CD4-positive, alpha-beta T cell (primary cell): Measurements from ENCODE around the gene WT1. TPM values are rescaled to one million over a fixed set of nuclear protein-coding genes. Genes with fewer than 3 reads are reported as not detected.
A peak's percentile ranks its signal among the peaks of the same experiment; 100 is the strongest.

Source experiments
- ATAC-seq: fragments of 200-7000 bp; cut with Tn5 transposase; one replicate; pipeline ENCODE4 v1.10.0; 2022; ENCODE audit warnings: mild to moderate bottlenecking; ENCODE audit not compliant: poor library complexity
- CTCF ChIA-PET: fragments of 350-600 bp; sonication (Branson Sonifier 250); formaldehyde crosslinking; loops from one replicate; lab custom pipeline; 2021; ENCODE audit warnings: antibody characterized with exemption, inconsistent platforms; lab: Charles Lee
- POLR2A ChIA-PET: fragments of 350-600 bp; sonication (Branson Sonifier 250); formaldehyde crosslinking; loops from one replicate; lab custom pipeline; 2021; ENCODE audit warnings: antibody characterized with exemption, inconsistent platforms; lab: Charles Lee
- DNase-seq, 14 experiments: peaks; one replicate each; pipeline ENCODE4 v3.0.0-alpha.2; 2013 to 2020; ENCODE audit warnings: mixed read lengths in 2 of 14
- H3K27ac ChIP-seq, 2 donors: one replicate each; pipeline versions ENCODE4 v1.5.1 to v1.7.0; 2013; ENCODE audit warnings: low read length in 2 of 2, low read depth in 1 of 2, mild to moderate bottlenecking in 1 of 2
- H3K27me3 ChIP-seq, 2 experiments: 1 replicate in 1 of 2; 2 replicates in 1 of 2; pipeline versions ENCODE4 v1.6.1 to v1.7.0; 2013; ENCODE audit warnings: low read length in 2 of 2, control low read depth in 1 of 2, mild to moderate bottlenecking in 1 of 2, moderate library complexity in 1 of 2; ENCODE audit not compliant: insufficient read depth in 2 of 2, control insufficient read depth in 1 of 2
- H3K36me3 ChIP-seq: one replicate; pipeline ENCODE4 v1.6.1; 2013; ENCODE audit warnings: low read length, control low read depth; ENCODE audit not compliant: insufficient read depth
- H3K4me1 ChIP-seq: one replicate; pipeline ENCODE4 v1.6.1; 2013; ENCODE audit warnings: low read length, control low read depth; ENCODE audit not compliant: insufficient read depth
- H3K4me3 ChIP-seq: one replicate; pipeline ENCODE4 v1.5.1; 2013; ENCODE audit warnings: mild to moderate bottlenecking, low read length, moderate library complexity
- H3K9me3 ChIP-seq, 2 experiments: 1 replicate in 1 of 2; 2 replicates in 1 of 2; pipeline versions ENCODE4 v1.6.1 to v1.7.0; 2013; ENCODE audit warnings: low read length in 2 of 2, mild to moderate bottlenecking in 2 of 2, control low read depth in 1 of 2, moderate library complexity in 1 of 2; ENCODE audit not compliant: control insufficient read depth in 1 of 2, insufficient read depth in 1 of 2
- H3K27ac Mint-ChIP-seq: one replicate; pipeline ENCODE4 v1.8.0; 2020; ENCODE audit warnings: mixed read lengths
- H3K27me3 Mint-ChIP-seq: one replicate; pipeline ENCODE4 v1.8.0; 2021; ENCODE audit warnings: mixed read lengths
- H3K36me3 Mint-ChIP-seq: one replicate; pipeline ENCODE4 v1.8.0; 2021; ENCODE audit warnings: low read depth, mixed read lengths
- H3K4me1 Mint-ChIP-seq: one replicate; pipeline ENCODE4 v1.8.0; 2021; ENCODE audit warnings: low read depth, mixed read lengths
- H3K4me3 Mint-ChIP-seq: one replicate; pipeline ENCODE4 v1.8.0; 2020; ENCODE audit warnings: mild to moderate bottlenecking, mixed read lengths
- H3K9me3 Mint-ChIP-seq: one replicate; pipeline ENCODE4 v1.8.0; 2020; ENCODE audit warnings: mixed read lengths
- CTCF ChIP-seq: fragments of 200-600 bp; IDR thresholded peaks from one replicate; pipeline ENCODE4 v1.8.0; 2022; ENCODE audit warnings: antibody characterized with exemption, mild to moderate bottlenecking
- intact Hi-C, 2 experiments: fragments of 100-400 bp; cut with DNase I in 1 of 2; cut with micrococcal nuclease in 1 of 2; formaldehyde crosslinking; loops; one replicate each; pipeline versions ENCODE4 v1.15.1 to v1.9.0; 2023 to 2025; cut with DNase I, micrococcal nuclease
- total RNA-seq, 174 experiments: library from RNA in 2 of 174; stranded (reverse) in 2 of 174; gene quantifications; one replicate each; pipeline ENCODE4 v1.2.3 and lab custom pipeline; 2021 to 2026

Gene WT1
- total RNA-seq, 2 experiments from 2014 or later, result not detected

GRCh38 chr11:32427935-32428664 is 7.2 kb downstream of the WT1 start:
- Mint-ChIP-seq H3K36me3 (no peaks in the 10 kb centered on the region), H3K9me3 (no peaks in the 10 kb centered on the region), H3K27me3 (peaks cover 87% of the 10 kb centered on the region), H3K27ac (no peak overlapping the region), H3K4me1 (peaks cover 26% of the 10 kb centered on the region), H3K4me3 (peak overlapping the region; percentile 38)
- H3K27ac ChIP-seq, result no peak overlapping the region
- H3K9me3 ChIP-seq, result peaks cover 0 to 51% of the 10 kb centered on the region in 2 experiments
- ChIA-PET POLR2A (no interaction called here), CTCF (no interaction called here)
- DNase-seq (no peak), ATAC-seq (no peak)
- no peaks in the 10 kb centered on the region for H3K36me3 ChIP-seq
- peaks cover 69 to 76% of the 10 kb centered on the region in 2 experiments for H3K27me3 ChIP-seq
- peaks cover 20% of the 10 kb centered on the region for H3K4me1 ChIP-seq
- no peak overlapping the region for H3K4me3 ChIP-seq
- no peak for TF ChIP-seq CTCF
- intact Hi-C loops, result no loop called here

GRCh38 chr11:32427616-32427934 is 7.8 kb downstream of the WT1 start:
- Mint-ChIP-seq H3K4me1 (peaks cover 21% of the 10 kb centered on the region), H3K4me3 (peak overlapping the region; percentile 38), H3K9me3 (no peaks in the 10 kb centered on the region), H3K36me3 (no peaks in the 10 kb centered on the region), H3K27ac (no peak overlapping the region), H3K27me3 (peaks cover 85% of the 10 kb centered on the region)
- ChIA-PET POLR2A (no interaction called here), CTCF (no interaction called here)
- ATAC-seq, result no peak
- H3K36me3 ChIP-seq, result no peaks in the 10 kb centered on the region
- H3K27me3 ChIP-seq, result peaks cover 64 to 71% of the 10 kb centered on the region in 2 experiments
- peaks cover 0 to 51% of the 10 kb centered on the region in 2 experiments for H3K9me3 ChIP-seq
- H3K4me1 ChIP-seq, result peaks cover 17% of the 10 kb centered on the region
- H3K4me3 ChIP-seq, result no peak overlapping the region
- intact Hi-C loops, result no loop called here
- DNase-seq, result no peak
- no peak overlapping the region for H3K27ac ChIP-seq
- no peak for TF ChIP-seq CTCF

DNA sequence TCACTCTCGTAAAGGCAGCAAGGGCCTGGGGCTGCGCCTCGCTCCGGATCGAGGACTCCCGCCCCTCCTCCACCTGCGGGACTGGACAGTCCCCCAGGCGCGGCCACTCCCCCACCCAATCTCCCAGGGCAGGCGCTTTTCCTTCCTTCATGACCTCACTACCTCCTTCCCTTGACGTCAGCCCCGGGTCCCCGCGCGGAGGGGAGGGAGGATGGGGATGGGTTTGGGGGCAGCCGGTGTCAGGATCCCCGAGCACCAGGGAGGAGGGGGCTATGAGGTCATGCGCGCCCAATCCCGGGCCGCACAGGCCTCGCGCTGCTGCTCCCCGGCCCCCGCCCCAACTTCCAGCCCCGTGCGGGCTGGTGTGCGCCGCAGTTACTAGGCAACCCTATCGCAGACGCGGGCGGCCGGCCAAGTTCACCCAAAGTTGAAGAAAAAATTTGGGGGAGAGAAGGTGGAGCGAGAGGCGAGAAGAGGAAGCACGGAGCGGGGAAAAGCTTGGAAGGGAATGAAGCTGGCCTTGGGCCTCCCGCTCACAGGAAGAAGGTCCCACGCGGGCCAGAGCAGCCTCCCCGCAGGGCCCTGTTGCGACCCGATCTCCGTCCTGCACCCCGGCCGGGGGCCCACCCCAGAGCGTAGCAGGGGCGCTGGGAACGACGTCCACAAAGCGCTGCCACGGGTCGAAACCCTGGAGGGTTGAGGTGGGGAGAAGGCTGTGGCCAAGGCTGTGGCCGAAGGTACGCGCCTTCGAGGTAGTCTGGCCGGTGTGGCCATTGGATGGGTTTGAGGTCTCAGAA is 8.3 kb downstream of the WT1 start:
- H3K9me3 ChIP-seq, result peaks cover 0 to 51% of the 10 kb centered on the region in 2 experiments
- CTCF ChIA-PET, result no interaction called here
- H3K4me3 Mint-ChIP-seq, result no peak overlapping the region
- H3K4me3 ChIP-seq, result no peak overlapping the region
- H3K36me3 Mint-ChIP-seq, result no peaks in the 10 kb centered on the region
- peaks cover 82% of the 10 kb centered on the region for H3K27me3 Mint-ChIP-seq
- H3K27me3 ChIP-seq, result peaks cover 59 to 65% of the 10 kb centered on the region in 2 experiments
- peaks cover 17% of the 10 kb centered on the region for H3K4me1 ChIP-seq
- ATAC-seq, result peak; percentile 72
- H3K9me3 Mint-ChIP-seq, result no peaks in the 10 kb centered on the region
- H3K27ac Mint-ChIP-seq, result no peak overlapping the region
- no peak overlapping the region for H3K27ac ChIP-seq
- no peaks in the 10 kb centered on the region for H3K36me3 ChIP-seq
- POLR2A ChIA-PET, result no interaction called here
- DNase-seq, result peak in 5 of 14 experiments; percentile 8 to 51 (median 23)
- TF ChIP-seq CTCF, result no peak
- peaks cover 21% of the 10 kb centered on the region for H3K4me1 Mint-ChIP-seq
- intact Hi-C loops, result no loop called here
